Transverse colon (tissue), 4 donors: Measurements from ENCODE around the gene LMTK3. TPM values are rescaled to one million over a fixed set of nuclear protein-coding genes. Genes with fewer than 3 reads are reported as not detected.

Experiments used
- DNase-seq: peaks from one replicate; pipeline ENCODE4 v3.0.0-alpha.2; 2019
- H3K27ac ChIP-seq, 4 donors: fragments of 200-600 bp; sonication (generic); 2 replicates each; pipeline ENCODE4 v1.5.1; 2016 to 2018; ENCODE audit warnings: inconsistent platforms in 4 of 4
- H3K27me3 ChIP-seq: fragments of 200-600 bp; sonication (generic); 2 replicates; pipeline ENCODE4 v1.5.1; 2017; ENCODE audit warnings: inconsistent platforms
- H3K36me3 ChIP-seq, 4 donors: fragments of 200-600 bp; sonication (generic); 2 replicates each; pipeline ENCODE4 v1.5.1; 2017 to 2019; ENCODE audit warnings: inconsistent platforms in 4 of 4
- H3K4me1 ChIP-seq, 4 donors: fragments of 200-600 bp; sonication (generic); 2 replicates each; pipeline ENCODE4 v1.5.1; 2017 to 2020; ENCODE audit warnings: inconsistent platforms in 4 of 4
- H3K4me3 ChIP-seq, 4 donors: fragments of 200-600 bp; sonication (generic); 1 replicate in 1 of 4; 2 replicates in 3 of 4; pipeline versions ENCODE4 v1.5.1 to v1.6.1; 2017 to 2019; ENCODE audit warnings: inconsistent platforms in 4 of 4
- H3K9me3 ChIP-seq, 2 donors: fragments of 200-600 bp; sonication (generic); 2 replicates each; pipeline ENCODE4 v1.5.1; 2017 to 2019; ENCODE audit warnings: inconsistent platforms in 2 of 2
- CTCF ChIP-seq, 5 experiments: fragments of 200-600 bp in 3 of 5; fragments of 450-650 bp in 2 of 5; sonication (generic) in 3 of 5; IDR thresholded peaks; 1 replicate in 2 of 5; 2 replicates in 3 of 5; pipeline ENCODE4 v1.5.1; 2016 to 2017; ENCODE audit warnings: antibody characterized with exemption in 5 of 5, inconsistent platforms in 3 of 5, mild to moderate bottlenecking in 2 of 5, moderate library complexity in 1 of 5
- EP300 ChIP-seq: sonication (generic); formaldehyde crosslinking; IDR thresholded peaks from one replicate; pipeline ENCODE4 v1.6.1; 2017; ENCODE audit warnings: antibody characterized with exemption, low read depth
- POLR2A ChIP-seq: fragments of 450-650 bp; IDR thresholded peaks from one replicate; pipeline ENCODE4 v1.6.1; 2016; ENCODE audit warnings: antibody characterized with exemption, mild to moderate bottlenecking, moderate library complexity
- POLR2AphosphoS5 ChIP-seq, 3 donors: sonication (generic); formaldehyde crosslinking; IDR thresholded peaks; one replicate each; pipeline ENCODE4 v1.6.1; 2016; ENCODE audit warnings: antibody characterized with exemption in 3 of 3
- WGBS, 2 donors: methylation state at CpG; one replicate each; pipeline ENCODE4 v1.1.5; 2018; ENCODE audit warnings: low coverage in 1 of 2; 5-methylcytosine and 5-hydroxymethylcytosine counted together
- in situ Hi-C, 4 donors: fragments of 200-750 bp; cut with MboI; loops; one replicate each; pipeline versions ENCODE4 v1.15.0 to v1.15.1; 2017; ENCODE audit warnings: low sequenced_read_pairs in 3 of 4, low pct_ligation_motif_present in 1 of 4, low pct_unique_long_range_greater_than_20kb in 1 of 4
- intact Hi-C: fragments of 100-400 bp; cut with DNase I; formaldehyde crosslinking; loops from one replicate; pipeline ENCODE4 v1.15.1; 2023; ENCODE audit warnings: low total_unique reads
- total RNA-seq, 4 donors: library from RNA; depleted of rRNA; stranded (reverse); fragments of >200 nt; gene quantifications; one replicate each; pipeline ENCODE4 v1.1.0, GENCODE V29; 2016

The LMTK3 gene
- total RNA-seq, 4 donors from 2014 or later = 0.68 to 2.4 (median 1.1) TPM; not detected in 1

- WGBS, 2 donors = 4 to 11% methylated on average over 4 to 20 of the region's 20 CpGs
- peak; percentile 92 for DNase-seq
- no peaks in the 10 kb centered on the region for H3K36me3 ChIP-seq
- peaks cover 49% of the 10 kb centered on the region for H3K27me3 ChIP-seq
- peak overlapping the region in 1 of 4 donors; percentile 29 for H3K27ac ChIP-seq
- intact Hi-C loops (no loop called here), in situ Hi-C loops (loop anchor here in 3 of 4 donors (10.0 kb wide), 1 partner anchor 83 kb away; no protein-coding TSS in a partner anchor)
- peak overlapping the region in 2 of 4 donors; percentile 11 to 32 for H3K4me3 ChIP-seq
- no peaks in the 10 kb centered on the region for H3K9me3 ChIP-seq
- peaks cover 0 to 22% (median 11%) of the 10 kb centered on the region in 4 donors for H3K4me1 ChIP-seq
- TF ChIP-seq EP300 (no peak), POLR2AphosphoS5 (IDR thresholded peaks at IDR 0.05) (no peak), POLR2A (no peak), CTCF (IDR thresholded peaks at IDR 0.05) (no peak)
Observed at GRCh38 chr19:48501494-48502349, 9.9 kb downstream of the LMTK3 start.

- in situ Hi-C loops (loop anchor here in 3 of 4 donors (10.0 kb wide), 1 partner anchor 84 kb away; no protein-coding TSS in a partner anchor), intact Hi-C loops (no loop called here)
- peaks cover 0 to 22% (median 11%) of the 10 kb centered on the region in 4 donors for H3K4me1 ChIP-seq
- peak overlapping the region in 1 of 4 donors; percentile 29 for H3K27ac ChIP-seq
- peaks cover 49% of the 10 kb centered on the region for H3K27me3 ChIP-seq
- H3K36me3 ChIP-seq = no peaks in the 10 kb centered on the region
- H3K9me3 ChIP-seq = no peaks in the 10 kb centered on the region
- DNase-seq = no peak
- 53% methylated on average over 31 of the region's 32 CpGs; no CpG with 5 or more reads in 1 of the 2 donors for WGBS, 2 donors
- H3K4me3 ChIP-seq = peak overlapping the region in 2 of 4 donors; percentile 11 to 32
- no peak for TF ChIP-seq POLR2A
- no peak for TF ChIP-seq POLR2AphosphoS5 (IDR thresholded peaks at IDR 0.05)
- no peak for TF ChIP-seq CTCF (IDR thresholded peaks at IDR 0.05)
- no peak for TF ChIP-seq EP300
Observed at GRCh38 chr19:48500830-48501493, 10.7 kb downstream of the LMTK3 start.

GRCh38 chr19:48499316-48500090 lies 12.1 kb downstream of the LMTK3 start:
- peaks cover 49% of the 10 kb centered on the region for H3K27me3 ChIP-seq
- TF ChIP-seq CTCF (IDR thresholded peaks at IDR 0.05) (no peak), EP300 (no peak), POLR2AphosphoS5 (IDR thresholded peaks at IDR 0.05) (no peak), POLR2A (no peak)
- no peak overlapping the region for H3K4me3 ChIP-seq

More at GRCh38 chr19:48499316-48500090, 12.1 kb downstream of the LMTK3 start:
- Histone ChIP-seq H3K27ac (no peak overlapping the region), H3K4me1 (peaks cover 3 to 26% (median 17%) of the 10 kb centered on the region in 4 donors), H3K36me3 (no peaks in the 10 kb centered on the region), H3K9me3 (no peaks in the 10 kb centered on the region)
- DNase-seq = no peak
- in situ Hi-C loops = loop anchor here in 3 of 4 donors (10.0 kb wide), 1 partner anchor 85 kb away; no protein-coding TSS in a partner anchor
- intact Hi-C loops = no loop called here
- WGBS, 2 donors = 69 to 82% methylated on average over 4 to 39 of the region's 44 CpGs
